ENCODE results near the gene IFITM2.

- TF ChIP-seq CTCF (conservative IDR thresholded peaks at IDR 0.05 in 1 of 2, IDR thresholded peaks at IDR 0.05 in 1 of 2; ENCODE audit: low read depth in 1 of 2, low read length in 2 of 2), result no peak
- TF ChIP-seq EZH2 (IDR thresholded peaks at IDR 0.05; ENCODE audit: low read length, missing control alignments), result no peak
These were observed 20.4 kb downstream of the IFITM2 start for GRCh38 chr11:328012-328411.

All from fibroblast of lung (primary cell).